HepG2 (cell line): Measurements from ENCODE around the gene GLG1. TPM values are rescaled to one million over a fixed set of nuclear protein-coding genes. Genes with fewer than 3 reads are reported as not detected.

Experiments used
- ATAC-seq: fragments of 200-7000 bp; cut with Tn5 transposase; 3 replicates; pipeline ENCODE4 v1.9.1; 2020; ENCODE audit warnings: mild to moderate bottlenecking, moderate library complexity
- BruUV-seq: library from RNA; stranded (reverse); fragments of 400-500 nt; replicated peaks from 2 replicates; lab custom pipeline; 2021; lab: Mats Ljungman, UMichigan
- CTCF ChIA-PET: fragments of 300-600 bp; formaldehyde crosslinking; extraction: SDS; loops from one replicate; lab custom pipeline; 2021; ENCODE audit warnings: low total read pairs, inconsistent platforms, low intra/inter-chr PET ratio; lab: Yijun Ruan, JAX
- POLR2A ChIA-PET: fragments of 350-600 bp; sonication (Branson Sonifier 250); formaldehyde crosslinking; loops from one replicate; lab custom pipeline; 2020; ENCODE audit warnings: antibody characterized with exemption, inconsistent platforms; lab: Yijun Ruan, JAX
- DNase-seq: peaks from one replicate; pipeline ENCODE4 v3.0.0-alpha.2; 2015; ENCODE audit warnings: low spot score
- FAIRE-seq: peaks from 3 replicates; lab custom pipeline; 2011; peaks lifted over from hg19 to GRCh38; lab: Jason Lieb, UNC
- H2AFZ ChIP-seq: one replicate; pipeline ENCODE4 v1.6.1; 2011; ENCODE audit warnings: low read length, inconsistent platforms
- H3K27ac ChIP-seq: fragments of 300-600 bp; 3 replicates; pipeline ENCODE4 v1.8.0; 2011; ENCODE audit warnings: mixed run types, mild to moderate bottlenecking, mixed read lengths, low read length, inconsistent platforms; ENCODE audit not compliant: insufficient read depth; ENCODE audit errors: extremely low read length
- H3K27me3 ChIP-seq, 2 experiments: fragments of 200-600 bp in 1 of 2; 2 replicates in 1 of 2; 3 replicates in 1 of 2; pipeline versions ENCODE4 v1.6.0 to v1.8.0; 2011; ENCODE audit warnings: low read length in 2 of 2, mild to moderate bottlenecking in 2 of 2, moderate library complexity in 2 of 2, inconsistent platforms in 1 of 2; ENCODE audit not compliant: insufficient read depth in 2 of 2, control insufficient read depth in 1 of 2
- H3K36me3 ChIP-seq, 2 experiments: fragments of 200-600 bp in 1 of 2; replicated peaks in 1 of 2; 2 replicates in 1 of 2; 3 replicates in 1 of 2; pipeline versions ENCODE4 v1.5.1 to v1.8.0; 2011; ENCODE audit warnings: low read length in 2 of 2, inconsistent platforms in 1 of 2; ENCODE audit not compliant: insufficient read depth in 2 of 2, control insufficient read depth in 1 of 2
- H3K4me1 ChIP-seq: 2 replicates; pipeline ENCODE4 v1.5.1; 2012; ENCODE audit warnings: low read length, inconsistent platforms; ENCODE audit not compliant: insufficient read depth
- H3K4me2 ChIP-seq: 2 replicates; pipeline ENCODE4 v1.6.0; 2011; ENCODE audit warnings: low read depth, low read length, inconsistent platforms
- H3K4me3 ChIP-seq, 3 experiments: fragments of 200-600 bp in 1 of 3; sonication (generic), shearing (Covaris generic) in 1 of 3; replicated peaks in 1 of 3; 2 replicates each; pipeline ENCODE4 v1.5.1; 2011 to 2016; ENCODE audit warnings: low read length in 3 of 3, inconsistent platforms in 2 of 3, low read depth in 2 of 3, mild to moderate bottlenecking in 2 of 3, control low read depth in 1 of 3, mixed read lengths in 1 of 3; ENCODE audit not compliant: insufficient read depth in 1 of 3
- H3K79me2 ChIP-seq: one replicate; pipeline ENCODE4 v1.6.1; 2011; ENCODE audit warnings: low read length, inconsistent platforms; ENCODE audit not compliant: insufficient read depth
- H3K9ac ChIP-seq: 2 replicates; pipeline ENCODE4 v1.6.0; 2011; ENCODE audit warnings: mild to moderate bottlenecking, low read depth, low read length, inconsistent platforms; ENCODE audit not compliant: insufficient read depth
- H3K9me3 ChIP-seq: 2 replicates; pipeline ENCODE4 v1.5.1; 2012; ENCODE audit warnings: mild to moderate bottlenecking, low read length
- H4K20me1 ChIP-seq: 2 replicates; pipeline ENCODE4 v1.6.0; 2011; ENCODE audit warnings: inconsistent platforms, mild to moderate bottlenecking, low read length, moderate library complexity; ENCODE audit not compliant: insufficient read depth
- AFF4 ChIP-seq: sonication (generic); formaldehyde crosslinking; IDR thresholded peaks from 2 replicates; pipeline ENCODE4 v1.4.0; 2020; ENCODE audit warnings: missing genetic modification reagents
- GRHL1 ChIP-seq: sonication (generic); formaldehyde crosslinking; conservative IDR thresholded peaks from 2 replicates; pipeline ENCODE4 v1.8.0; 2022; ENCODE audit warnings: missing genetic modification reagents
- MED13 ChIP-seq: sonication (generic); formaldehyde crosslinking; IDR thresholded peaks from 2 replicates; pipeline ENCODE4 v1.5.0; 2020; ENCODE audit warnings: missing genetic modification reagents
- TIGD3 ChIP-seq: sonication (generic); formaldehyde crosslinking; IDR thresholded peaks from 2 replicates; pipeline ENCODE4 v1.5.1; 2020; ENCODE audit warnings: mild to moderate bottlenecking, missing genetic modification reagents, borderline replicate concordance
- ZNF12 ChIP-seq: sonication (generic); formaldehyde crosslinking; IDR thresholded peaks from 2 replicates; pipeline ENCODE4 v1.5.0; 2020; ENCODE audit warnings: missing genetic modification reagents
- ZNF292 ChIP-seq: sonication (generic); formaldehyde crosslinking; IDR thresholded peaks from 2 replicates; pipeline ENCODE4 v1.8.1; 2022; ENCODE audit warnings: mild to moderate bottlenecking, low read depth, missing genetic modification reagents, borderline replicate concordance
- WGBS: methylation state at CpG from one replicate; pipeline ENCODE4 v1.1.6; 2017; ENCODE audit warnings: low lambda C conversion rate; 5-methylcytosine and 5-hydroxymethylcytosine counted together
- in situ Hi-C: cut with HindIII; loops from 2 replicates; pipeline ENCODE4 v1.10.0; 2017; ENCODE audit warnings: low pct_unique_long_range_greater_than_20kb; ENCODE audit not compliant: extremely low pct_ligation_motif_present
- intact Hi-C: fragments of 100-400 bp; cut with micrococcal nuclease; formaldehyde crosslinking; loops from one replicate; pipeline ENCODE4 v1.10.0; 2022; ENCODE audit not compliant: unreplicated experiment
- polyA plus RNA-seq, 8 experiments: library from polyadenylated mRNA; depleted of rRNA in 3 of 8; stranded (reverse) in 7 of 8; unstranded in 1 of 8; fragments of >200 nt; fragmentation: Illumina TruSeq in 4 of 8; extraction: Trizol in 4 of 8; gene quantifications; 2 replicates each; pipeline versions ENCODE4 v1.2.1 to v1.2.3, GENCODE V29; 2011 to 2016; ENCODE audit warnings: low read depth in 4 of 8, missing spikeins in 1 of 8, mixed read lengths in 1 of 8; ENCODE audit not compliant: insufficient read depth in 1 of 8
- total RNA-seq, 5 experiments: library from RNA; depleted of rRNA; stranded (reverse); fragments of >200 nt; fragmentation: Illumina TruSeq; extraction: Trizol; gene quantifications; 2 replicates each; pipeline ENCODE4 v1.2.3, GENCODE V29; 2016; ENCODE audit warnings: low read depth in 1 of 5

Gene GLG1
- total and polyA plus RNA-seq, 2 of the 13 experiments (the other 11 are each of a cell fraction or from before 2014, with no cell fraction given) = 87.7 to 141 TPM

- in situ Hi-C loops = no loop called here
- POLR2A ChIA-PET = no interaction called here
- H3K4me1 ChIP-seq = no peaks in the 10 kb centered on the region
These were observed 140.0 kb downstream of the GLG1 start for GRCh38 chr16:74466872-74467271.

More at GRCh38 chr16:74466872-74467271, 140.0 kb downstream of the GLG1 start:
- no peak for ATAC-seq
- H2AFZ ChIP-seq = no peak overlapping the region
- no TSS peak for BruUV-seq
- TF ChIP-seq ZNF292 (CRISPR knock-in tag) = no peak
- no peak for TF ChIP-seq AFF4 (CRISPR knock-in tag)
- TF ChIP-seq TIGD3 = no peak
- no peak for TF ChIP-seq GRHL1 (CRISPR knock-in tag)
- TF ChIP-seq ZNF12 (CRISPR knock-in tag) = no peak
- no peak for TF ChIP-seq MED13
- TF ChIP-seq, all 625 proteins: peak for 0
- whole genome bisulfite sequencing = 97% methylated on average over 5 of the region's 5 CpGs
- FAIRE-seq (no peak), DNase-seq (no peak)
- H3K79me2 ChIP-seq = no peaks in the 10 kb centered on the region
- no peak overlapping the region for H3K4me3 ChIP-seq
- no peak overlapping the region for H3K9ac ChIP-seq
- no peaks in the 10 kb centered on the region for H3K9me3 ChIP-seq
- H3K4me2 ChIP-seq = no peak overlapping the region
- no peak overlapping the region for H3K27ac ChIP-seq
- H3K27me3 ChIP-seq = no peaks in the 10 kb centered on the region
- CTCF ChIA-PET = no interaction called here
- intact Hi-C loops = no loop called here
- no peaks in the 10 kb centered on the region for H4K20me1 ChIP-seq
- H3K36me3 ChIP-seq = peaks cover 41 to 92% of the 10 kb centered on the region in 2 experiments
